MM.1S (cell line): ENCODE measurements around the gene OR52E8.

Source experiments
- CTCF ChIP-seq: fragments of 300-600 bp; sonication (generic); IDR thresholded peaks from 2 replicates; pipeline ENCODE4 v1.5.1; 2016; ENCODE audit warnings: antibody characterized with exemption, low read length, mixed read lengths
- EZH2 ChIP-seq: fragments of 300-600 bp; sonication (generic); optimal IDR thresholded peaks from 2 replicates; pipeline ENCODE3; 2017; ENCODE audit warnings: low read depth, mild to moderate bottlenecking, antibody characterized with exemption, low read length, mixed read lengths
- EZH2phosphoT487 ChIP-seq: fragments of 300-600 bp; sonication (generic); IDR thresholded peaks from 2 replicates; pipeline ENCODE4 v1.6.1; 2018; ENCODE audit warnings: antibody characterized with exemption, low read length

GRCh38 chr11:5807580-5807979 is 49.9 kb downstream of the OR52E8 start:
- TF ChIP-seq CTCF (no peak), EZH2phosphoT487 (no peak), EZH2 (no peak)
